GM19324 (cell line): ENCODE results near the gene CDPF1.
"Not testable (repeated sequence)": the region's sequence is repeated elsewhere in the genome, so short reads cannot be mapped to it uniquely, and the experiment has no call there.

Experiments used
- ATAC-seq: cut with Tn5 transposase; IDR thresholded peaks from one replicate; pipeline ENCODE4 v1.9.1; 2021; ENCODE audit warnings: mild to moderate bottlenecking, moderate library complexity; ENCODE audit not compliant: unreplicated experiment, low FRiP score

Gene CDPF1

DNA sequence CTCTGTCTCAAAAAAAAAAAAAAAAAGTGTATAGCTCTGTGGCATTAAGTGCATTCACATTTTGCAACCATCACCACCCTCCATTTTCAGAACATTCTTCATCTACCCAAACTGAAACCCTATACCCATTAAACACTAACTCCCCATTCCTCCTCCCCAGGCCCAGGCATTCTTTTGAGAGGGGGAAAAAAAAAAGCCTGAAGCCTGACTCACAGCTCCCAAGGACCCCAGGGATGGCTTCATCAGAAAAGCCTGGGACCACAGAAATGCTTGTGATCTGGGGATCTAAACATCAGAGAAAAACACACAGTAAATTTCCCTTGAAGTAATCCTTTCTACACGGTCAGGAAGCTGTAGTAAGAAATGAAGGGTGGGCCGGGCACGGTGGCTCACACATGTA is 35.9 kb upstream of the CDPF1 start:
- ATAC-seq = no peak

DNA sequence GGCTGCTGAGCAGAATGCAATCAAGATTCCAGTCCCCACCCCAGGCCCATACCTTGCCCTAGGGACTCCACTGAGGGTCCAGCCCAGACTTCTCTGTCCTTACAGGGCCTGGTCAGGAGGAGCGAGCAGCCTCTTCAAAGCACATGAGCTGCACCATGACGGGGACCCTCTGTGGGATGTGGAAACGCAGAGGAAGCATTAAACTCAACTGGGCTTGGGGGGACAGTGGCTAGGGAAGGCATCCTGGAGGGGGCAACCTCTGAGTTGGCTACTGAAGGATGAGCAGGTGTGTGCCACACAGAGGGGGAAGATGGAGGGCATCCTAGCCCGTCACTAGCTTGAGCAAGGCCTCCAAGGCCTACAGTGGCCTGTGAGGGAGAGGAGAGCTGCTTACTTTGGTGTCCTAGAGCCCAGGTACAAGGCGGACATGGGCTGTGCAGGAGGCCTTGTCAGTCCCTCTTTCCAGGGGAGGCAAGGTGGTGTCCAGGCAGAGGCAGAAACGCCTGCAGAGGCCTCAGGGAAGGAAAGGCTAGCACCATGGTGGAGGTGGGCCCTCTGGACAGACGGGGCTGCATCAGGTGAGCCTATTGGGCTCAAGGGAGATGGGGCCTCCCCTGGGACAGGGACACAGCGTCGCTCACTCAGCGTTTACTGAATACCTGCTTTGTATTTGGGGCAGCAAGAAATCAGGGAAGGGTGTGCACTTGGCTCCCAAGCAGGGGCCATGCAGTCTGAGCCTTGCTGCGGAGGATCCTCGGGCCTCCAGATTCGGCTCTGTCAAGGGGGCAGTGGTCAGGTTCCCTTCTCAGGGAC is 32.0 kb upstream of the CDPF1 start:
- no peak for ATAC-seq

DNA sequence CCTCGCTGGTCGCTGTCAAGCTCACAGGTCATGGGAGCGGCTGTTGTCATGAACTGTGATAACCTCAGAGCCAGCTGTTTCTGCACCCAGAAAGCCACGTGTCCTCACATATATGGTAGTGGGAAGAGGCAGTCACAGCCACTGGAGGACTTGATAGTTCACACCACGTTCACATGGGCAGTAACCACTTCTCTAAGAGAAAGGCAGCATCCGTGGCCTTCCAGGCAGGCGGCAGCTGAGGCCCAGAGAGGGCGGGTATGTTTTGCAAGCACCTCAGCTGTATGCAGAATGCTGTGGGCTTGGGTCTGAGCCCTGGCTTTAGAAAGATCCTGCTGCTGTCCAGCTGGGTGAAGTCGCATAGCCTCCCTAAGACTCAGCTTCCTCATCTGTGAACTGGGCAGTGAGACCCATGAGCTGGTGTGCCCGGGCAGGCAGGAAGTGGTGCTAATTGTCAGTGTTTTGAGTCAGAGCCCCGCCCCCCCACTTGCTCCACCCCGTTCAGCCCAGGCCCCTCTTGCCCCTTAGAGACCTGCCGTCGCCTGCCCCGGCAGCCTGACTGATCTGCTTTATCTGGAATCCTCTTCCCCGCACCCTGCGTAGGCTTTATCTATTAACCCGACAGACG is 31.0 kb upstream of the CDPF1 start:
- no peak for ATAC-seq

DNA sequence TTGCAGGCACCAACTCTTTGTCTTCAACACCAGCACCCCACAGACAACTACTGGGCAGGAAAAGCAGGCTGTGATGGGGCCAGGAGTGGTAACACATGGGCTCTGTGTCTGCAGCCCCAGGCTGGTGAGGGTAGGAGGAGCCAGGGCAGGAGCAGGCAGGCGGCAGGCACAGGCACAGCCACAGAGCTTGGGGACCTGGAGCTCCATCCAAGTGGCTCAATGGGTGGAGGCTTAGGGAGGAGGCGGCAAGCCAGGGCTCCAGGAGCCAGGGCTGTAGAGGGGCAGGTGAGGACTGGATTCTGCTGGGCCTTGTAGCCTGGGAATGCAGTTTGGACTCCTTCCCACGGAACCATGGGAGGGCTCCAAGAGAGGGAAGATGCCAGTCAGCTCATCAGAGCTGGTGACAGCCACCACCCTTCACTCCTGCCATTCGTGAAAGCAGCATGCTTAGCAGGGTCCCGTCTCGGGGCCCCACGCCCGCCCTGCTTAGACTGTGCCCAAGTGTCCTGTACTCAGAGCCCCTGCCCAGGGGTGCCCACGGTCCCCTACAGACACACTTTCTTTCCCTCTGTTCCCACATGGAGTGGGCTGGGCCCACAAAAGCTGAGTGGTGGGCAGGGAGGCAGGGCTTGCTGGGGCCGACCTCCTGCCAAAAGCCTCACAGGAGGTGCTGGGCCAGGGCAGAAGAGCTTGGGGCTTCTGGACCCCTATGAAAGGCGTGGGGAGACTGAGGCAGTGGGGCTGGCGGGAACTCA is 30.1 kb upstream of the CDPF1 start:
- ATAC-seq = no peak

DNA sequence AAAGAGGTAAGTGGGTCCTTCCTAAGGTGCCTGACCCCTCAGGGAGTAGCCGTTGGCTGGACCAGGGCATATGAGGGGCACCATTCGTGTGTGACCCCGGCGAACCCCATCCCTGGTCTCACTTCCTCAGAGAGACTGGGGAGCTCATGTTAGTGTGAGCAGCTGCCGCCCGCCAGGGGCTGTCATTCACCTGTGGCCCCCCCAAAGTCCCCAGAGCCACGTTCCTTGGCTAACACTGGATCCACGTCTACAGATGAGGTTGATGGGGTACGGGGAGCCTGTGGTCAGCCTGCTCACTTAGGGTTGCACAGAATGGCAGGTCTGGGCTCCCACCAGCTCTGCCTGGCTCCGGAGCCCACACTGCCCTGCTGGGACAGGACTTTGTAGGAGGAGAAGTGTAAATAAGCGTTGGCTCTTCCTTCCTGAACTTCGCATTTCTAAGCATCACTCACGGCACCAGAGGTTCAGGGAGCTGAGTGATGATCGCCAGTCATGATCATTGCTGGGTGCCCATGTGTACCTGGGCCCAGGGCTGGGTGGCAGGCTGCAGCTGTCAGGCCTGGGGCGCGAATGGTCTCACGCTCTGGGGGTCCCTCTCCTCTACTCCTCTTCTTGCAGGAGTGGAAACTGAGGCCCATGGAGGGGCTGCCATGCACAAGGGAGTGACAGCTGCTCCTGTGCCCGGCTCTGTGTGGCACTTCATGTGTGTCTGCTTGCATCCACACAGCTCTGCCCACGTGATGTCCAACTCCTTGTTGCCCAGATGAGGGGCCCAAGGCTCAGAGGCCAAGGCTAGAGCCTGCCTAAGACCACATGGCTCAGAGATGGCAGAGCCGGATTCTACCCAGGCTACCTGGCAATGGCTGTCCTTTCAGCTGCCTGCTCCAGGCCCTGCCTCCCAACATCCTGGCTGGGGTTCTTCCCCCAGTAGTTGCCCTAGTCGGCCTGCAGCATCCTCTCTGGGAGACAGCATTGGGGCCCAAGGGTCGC is 28.9 kb upstream of the CDPF1 start:
- ATAC-seq = no peak

DNA sequence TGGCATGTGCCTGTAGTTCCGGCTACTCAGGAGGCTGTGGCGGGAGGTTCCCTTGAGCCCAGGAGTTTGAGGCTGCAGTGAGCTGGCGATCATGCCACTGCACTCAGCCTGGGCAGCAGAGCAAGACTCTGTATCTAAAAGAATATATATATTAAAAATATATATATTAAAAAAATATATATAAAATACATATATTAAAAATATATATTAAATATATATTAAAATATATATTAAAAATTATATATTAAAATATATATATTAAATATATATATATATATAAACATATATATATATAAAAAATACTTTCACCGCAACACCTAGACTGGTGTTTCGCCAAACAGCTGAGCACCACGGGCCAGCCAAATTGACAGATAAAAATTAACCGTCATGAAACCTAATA is 26.5 kb upstream of the CDPF1 start:
- no peak for ATAC-seq

DNA sequence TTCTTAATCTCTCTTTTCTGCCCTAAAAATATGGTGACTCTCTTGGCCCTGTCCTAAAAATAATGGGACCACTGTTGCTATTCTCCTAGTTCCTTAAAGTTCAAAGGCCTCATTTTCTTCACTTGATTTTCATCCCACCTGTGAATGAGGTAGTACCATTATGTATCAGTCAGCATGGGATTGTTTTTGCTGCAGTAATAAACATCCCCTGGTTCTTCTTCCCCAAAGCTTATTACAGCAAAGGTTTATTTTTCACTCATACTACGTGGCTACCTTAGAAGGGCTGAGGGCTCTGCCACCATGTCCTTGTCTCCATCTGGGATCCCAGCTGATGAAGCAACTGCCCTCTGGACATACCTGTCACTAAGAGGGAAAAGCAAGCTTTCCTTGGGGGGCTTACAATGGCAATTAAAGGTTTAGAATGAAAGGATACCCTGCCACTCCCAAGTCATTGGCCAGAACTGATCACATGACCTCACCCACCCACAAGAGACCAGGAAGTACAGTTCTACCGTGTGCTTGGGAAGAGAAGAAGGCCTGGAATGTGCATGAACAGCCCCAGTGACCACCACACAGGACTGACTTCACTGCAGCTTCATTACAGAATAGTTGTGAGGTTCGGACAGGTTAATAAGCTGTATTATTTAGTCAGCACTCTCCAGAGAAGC is 25.5 kb upstream of the CDPF1 start:
- ATAC-seq = no peak

DNA sequence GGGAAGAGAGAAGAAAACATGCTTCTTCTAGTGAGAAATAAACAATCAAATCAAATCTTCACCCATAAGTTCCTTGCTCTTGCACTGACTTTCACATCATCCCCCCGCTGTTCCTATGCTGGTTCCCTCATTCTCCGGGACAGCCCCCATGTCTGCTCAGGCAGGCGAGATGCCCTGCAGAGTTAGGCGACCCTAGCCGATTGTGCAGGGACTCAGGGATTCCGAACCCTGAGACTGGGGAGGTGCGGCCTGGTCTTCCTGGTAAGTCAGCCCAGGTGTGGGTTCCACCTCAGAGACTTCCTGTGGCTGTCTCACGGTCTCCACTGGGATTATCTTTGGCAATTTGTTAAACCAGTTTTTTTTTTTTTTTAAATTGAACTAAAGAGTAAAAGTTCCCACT is 24.3 kb upstream of the CDPF1 start:
- no peak for ATAC-seq

DNA sequence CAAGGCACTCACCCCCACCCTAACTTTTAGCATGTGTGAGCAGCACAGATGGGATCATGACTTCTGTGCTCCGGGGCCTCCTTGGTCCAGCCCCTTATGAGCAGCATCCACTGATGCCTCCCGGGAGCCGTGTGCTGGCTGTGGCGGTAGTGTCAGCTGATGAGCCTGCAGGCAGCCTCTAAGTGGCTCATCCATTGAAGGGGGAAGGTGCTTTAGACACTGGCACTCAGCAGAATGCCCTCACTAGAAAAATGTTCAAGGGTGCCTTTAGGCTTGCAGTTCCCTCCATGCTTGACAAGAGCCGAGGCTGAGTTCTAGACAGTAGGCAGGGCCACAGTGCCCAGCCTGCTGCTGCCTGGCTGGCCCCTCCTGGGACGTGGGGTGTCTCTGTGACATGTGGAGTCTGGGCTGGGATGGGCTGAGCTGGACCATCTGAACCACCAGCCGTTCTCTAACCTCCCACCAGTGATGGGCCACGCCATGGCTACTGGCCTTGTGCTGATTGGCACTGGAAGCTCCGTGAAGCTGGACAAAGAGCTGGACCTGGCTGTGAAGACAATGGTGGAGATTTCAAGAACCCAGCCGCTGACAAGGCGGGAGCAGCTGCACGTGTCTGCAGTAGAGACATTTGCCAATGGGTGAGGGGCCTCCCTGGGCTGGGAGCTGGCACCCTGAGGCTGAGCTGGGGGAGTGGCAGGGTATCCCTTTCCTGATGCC is 23.5 kb upstream of the CDPF1 start:
- ATAC-seq = no peak

DNA sequence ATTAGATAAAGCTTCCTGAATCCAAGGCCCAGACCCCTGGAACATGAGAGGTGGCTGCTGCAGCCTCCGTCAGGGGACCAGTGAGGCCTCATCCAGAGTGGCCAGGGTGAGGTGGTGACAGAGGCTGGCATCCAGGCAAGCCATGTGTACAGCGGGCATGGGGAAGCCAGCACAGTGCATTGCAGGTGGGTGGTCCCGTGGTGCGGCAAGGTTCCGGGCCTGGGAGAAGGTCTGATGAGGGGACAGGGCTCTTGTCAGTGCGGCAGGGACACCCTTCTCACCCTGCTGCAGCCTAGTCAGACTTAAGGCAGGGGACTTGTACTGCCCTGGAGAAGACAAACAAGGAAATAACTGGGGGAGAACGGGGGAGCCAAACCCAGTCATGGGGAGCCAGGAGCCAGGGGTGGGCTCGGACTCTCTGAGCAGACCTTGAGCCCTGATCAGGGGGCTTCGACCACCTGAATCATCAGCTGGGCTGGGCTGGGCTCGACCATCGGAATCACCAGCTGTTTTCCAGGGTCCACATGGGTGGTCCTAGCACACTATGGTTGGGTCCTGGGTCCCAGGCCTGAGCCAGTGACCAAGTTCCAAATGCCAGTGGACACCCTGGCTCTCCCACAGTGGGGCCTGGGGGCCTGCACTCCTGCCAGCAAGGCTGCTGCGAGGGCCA is 22.8 kb upstream of the CDPF1 start:
- no peak for ATAC-seq

DNA sequence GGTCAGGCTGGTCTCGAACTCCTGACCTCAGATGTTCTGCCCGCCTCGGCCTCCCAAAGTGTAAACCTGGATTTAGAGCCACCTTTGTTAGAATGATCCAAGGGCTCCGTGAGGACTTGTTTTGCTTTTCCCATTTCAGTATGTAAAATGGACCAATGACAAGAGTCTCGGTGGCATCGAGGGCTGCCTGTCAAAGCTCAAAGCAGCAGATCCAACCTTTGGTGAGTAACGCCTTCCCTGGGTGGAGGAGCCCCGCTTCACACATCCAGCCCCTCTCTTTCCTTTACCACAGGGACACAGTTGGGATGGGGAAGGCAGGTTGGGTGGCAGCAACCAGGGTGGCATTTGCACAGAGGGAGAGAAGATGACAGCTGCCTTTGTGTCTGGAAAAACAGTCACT is 22.1 kb upstream of the CDPF1 start:
- ATAC-seq = no peak

DNA sequence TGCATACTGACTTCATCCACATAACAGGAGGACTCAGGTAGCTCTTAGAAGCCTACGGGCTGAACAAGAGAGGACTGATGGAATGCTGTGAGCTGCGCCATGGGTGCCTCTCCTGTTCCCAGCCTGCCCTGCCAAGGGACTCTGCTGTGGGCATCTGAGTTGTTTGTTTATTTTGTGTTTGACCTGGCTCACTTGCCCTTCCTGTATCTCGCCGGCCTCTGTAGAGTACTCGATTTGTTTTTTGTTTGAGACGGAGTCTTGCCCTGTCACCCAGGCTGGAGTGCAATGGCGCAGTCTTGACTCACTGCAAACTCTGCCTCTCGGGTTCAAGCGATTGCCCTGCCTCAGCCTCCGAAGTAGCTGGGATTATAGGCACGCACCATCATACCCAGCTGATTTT is 19.5 kb upstream of the CDPF1 start:
- no peak for ATAC-seq

DNA sequence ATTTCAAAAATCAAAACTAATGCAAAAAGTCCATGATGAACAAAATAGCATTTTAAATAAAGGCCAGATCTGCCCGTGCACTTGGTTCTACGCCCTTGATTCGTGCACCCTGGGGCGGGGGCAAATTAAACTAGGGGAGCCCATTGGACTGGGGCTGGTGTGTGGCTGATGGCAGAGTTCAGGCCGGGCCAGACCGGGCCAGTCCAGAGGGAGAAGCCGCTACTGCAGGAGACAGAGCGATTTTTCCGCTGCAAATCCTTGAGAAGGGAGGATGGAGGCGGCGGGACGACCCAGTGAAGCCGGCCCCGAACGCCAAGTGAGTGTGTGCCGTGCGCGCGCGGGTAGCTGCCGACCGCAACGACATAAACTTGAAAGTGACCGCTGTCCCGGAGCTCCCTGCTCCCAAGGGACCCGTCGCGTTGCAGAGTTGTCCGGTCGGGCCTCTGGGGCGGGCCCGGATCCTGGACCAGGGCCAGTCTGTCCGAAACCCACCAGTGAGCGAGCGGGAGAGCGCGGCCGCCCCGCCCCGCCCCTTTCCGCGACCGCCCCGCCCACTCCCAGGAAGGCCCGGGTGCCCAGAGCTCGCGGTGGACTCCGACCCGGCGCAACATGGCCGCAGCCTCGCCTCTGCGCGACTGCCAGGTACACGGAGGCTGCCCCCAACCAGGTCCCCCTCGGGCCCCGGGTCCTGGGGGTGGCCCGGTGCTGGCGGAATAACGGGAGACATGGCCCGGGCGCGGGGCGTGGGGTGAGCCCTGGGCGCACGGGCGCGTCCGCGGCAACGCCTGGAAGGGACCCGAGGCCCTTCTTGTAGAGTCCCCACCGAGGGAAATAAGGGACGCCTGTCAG is 17.6 kb upstream of the CDPF1 start, which contains the start of gene TTC38:
Gene TTC38, plus strand, starts transcription at position 578 of the 849 bp plus-strand sequence. Its CDS starts 32 bp downstream, at position 610.
- ATAC-seq = peak; percentile 79

DNA sequence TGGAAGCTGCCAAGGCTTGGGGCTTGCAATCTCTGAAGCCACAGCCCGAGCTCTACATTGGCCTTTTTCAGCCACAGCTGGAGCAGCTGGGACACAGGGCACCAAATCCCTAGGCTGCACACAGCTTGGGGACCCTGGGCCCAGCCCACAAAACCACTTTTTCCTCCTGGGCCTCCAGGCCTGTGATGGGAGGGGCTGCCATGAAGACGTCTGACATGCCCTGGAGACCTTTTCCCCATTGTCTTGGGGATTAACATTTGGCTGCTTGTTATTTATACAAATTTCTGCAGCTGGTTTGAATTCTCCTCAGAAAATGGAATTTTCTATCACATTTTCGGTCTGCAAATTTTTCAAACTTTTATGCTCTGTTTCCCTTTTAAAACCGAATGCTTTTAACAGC is 15.5 kb upstream of the CDPF1 start:
- not testable (repeated sequence) for ATAC-seq

DNA sequence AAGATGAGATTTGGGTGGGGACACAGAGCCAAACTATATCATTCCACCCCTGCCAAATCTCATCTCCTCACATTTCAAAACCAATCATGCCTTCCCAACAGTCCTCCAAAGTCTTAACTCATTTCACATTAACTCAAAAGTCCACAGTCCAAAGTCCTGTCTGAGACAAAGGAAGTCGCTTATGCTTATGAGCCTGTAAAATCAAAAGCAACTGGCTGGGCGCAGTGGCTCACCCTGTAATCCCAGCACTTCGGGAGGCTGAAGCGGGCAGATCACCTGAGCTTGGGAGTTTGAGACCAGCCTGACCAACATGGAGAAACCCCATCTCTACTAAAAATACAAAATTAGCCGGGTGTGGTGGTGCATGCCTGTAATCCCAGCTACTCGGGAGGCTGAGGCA is 14.4 kb upstream of the CDPF1 start:
- ATAC-seq = not testable (repeated sequence)

DNA sequence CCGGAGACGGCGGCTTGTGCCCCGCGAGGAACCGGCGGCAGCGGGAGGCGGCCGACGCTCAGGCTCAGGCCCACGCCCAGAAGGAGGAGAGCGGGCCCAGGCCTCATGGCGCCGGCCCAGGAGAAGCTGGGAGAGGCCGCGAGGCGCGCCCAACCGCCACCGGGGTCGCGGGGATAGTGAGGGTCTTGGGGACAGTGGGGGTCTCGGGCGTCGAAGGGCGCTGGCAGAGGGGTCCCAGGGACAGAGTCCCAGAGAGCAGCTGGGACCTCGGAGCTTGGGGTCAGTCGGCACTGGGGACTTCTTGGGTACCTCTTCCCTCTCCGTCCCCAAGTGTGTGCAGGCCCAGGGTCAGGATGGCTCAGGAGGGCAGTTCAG is 13.1 kb upstream of the CDPF1 start, which contains the start of gene PKDREJ:
Gene PKDREJ, minus strand, starts transcription at position 128 of the 375 bp plus-strand sequence. Its CDS starts 21 bp downstream, at position 107.
- ATAC-seq = no peak

DNA sequence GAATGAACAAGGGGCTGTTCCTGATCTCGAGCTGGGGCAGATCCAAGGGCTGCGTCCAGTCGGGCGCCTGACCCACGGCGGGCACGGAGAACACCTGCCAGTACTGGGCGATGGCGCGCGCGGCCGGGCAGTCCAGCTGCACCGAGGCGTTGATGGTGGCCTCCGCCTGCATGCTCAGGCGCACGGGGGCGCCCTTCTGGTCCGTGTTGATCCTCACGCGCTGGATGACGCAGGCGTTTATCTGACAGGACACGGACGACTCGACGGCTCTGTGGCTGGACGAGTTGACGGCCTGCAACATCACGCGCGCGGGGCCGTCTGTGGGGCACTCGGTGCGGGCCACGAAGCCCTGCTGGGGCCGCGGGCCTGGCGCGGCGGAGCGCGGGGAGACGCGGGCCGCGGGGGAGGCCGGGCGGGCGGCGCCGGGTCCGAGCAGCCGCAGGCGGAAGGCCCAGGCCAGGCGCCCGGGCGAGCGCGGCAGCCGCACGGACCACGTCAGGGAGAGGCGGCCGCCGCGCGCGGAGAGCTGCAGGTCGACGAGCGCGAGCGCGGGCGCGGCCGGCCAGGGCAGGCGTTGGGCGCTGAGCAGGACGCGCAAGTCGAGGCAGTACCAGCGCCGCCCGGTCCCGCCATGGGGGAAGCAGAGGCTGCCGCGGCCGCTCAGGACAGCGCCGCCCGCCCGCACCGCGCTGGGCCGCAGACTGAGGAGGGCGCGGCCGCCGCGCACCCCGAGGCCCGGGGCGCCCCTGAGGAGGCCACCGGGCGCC is 12.5 kb upstream of the CDPF1 start:
- no peak for ATAC-seq
